C4-2B (cell line): ENCODE results near the gene ZNF124.

Experiments
- CTCF ChIP-seq: fragments of 450-650 bp; conservative IDR thresholded peaks from 2 replicates; pipeline ENCODE4 v1.5.1; 2017; ENCODE audit warnings: mild to moderate bottlenecking
- ZFX ChIP-seq: fragments of 450-650 bp; IDR thresholded peaks from 2 replicates; pipeline ENCODE4 v1.6.1; 2017

DNA sequence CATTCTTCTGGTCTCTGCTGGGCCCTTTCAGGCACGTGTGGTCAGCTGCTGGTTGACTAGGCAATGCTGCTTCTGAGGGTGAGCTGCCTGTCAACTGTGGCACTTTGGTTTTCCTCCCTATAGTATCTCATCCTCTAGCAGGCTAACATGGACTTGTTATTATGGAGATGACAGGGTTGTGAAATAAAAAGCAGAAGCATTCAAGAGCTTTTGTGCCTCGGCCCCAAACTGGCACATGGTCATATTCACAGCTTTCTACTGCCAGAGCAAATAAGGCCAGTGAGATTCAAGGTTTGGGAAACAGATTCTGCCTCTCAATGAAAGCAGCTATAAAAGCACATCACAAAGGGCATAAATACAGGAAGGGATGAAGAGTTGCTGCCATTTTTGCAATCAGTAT lies 1.6 kb upstream of the ZNF124 start:
- no peak for TF ChIP-seq CTCF
- TF ChIP-seq ZFX, result no peak
